ENCODE results near the gene JSRP1.

The JSRP1 gene

DNA sequence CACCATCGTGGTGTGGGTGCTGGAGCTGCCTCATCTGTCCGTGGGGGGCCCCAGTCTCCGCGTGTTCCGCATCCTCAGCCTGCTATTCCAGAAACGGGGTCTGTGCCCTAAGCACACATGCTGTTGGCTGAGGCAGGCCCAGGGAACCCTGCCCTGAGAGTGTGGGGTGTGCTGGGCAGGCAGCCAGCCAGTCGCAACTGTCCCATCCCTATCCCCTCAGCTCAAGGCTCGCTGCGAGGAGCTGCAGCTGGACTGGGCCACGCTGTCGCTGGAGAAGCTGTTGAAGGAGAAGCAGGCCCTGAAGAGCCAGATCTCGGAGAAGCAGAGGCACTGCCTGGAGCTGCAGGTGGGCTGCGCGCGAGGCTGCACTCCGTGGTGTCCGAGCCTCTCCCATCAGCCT is 42.0 kb downstream of the JSRP1 start:
- DNase-seq, result no peak

GRCh38 chr19:2213799-2214198 is 42.4 kb downstream of the JSRP1 start:
- no peak for DNase-seq

- DNase-seq, result no peak
Observed at GRCh38 chr19:2212861-2213711, 43.1 kb downstream of the JSRP1 start.

- no peak for DNase-seq
Observed at GRCh38 chr19:2210987-2211740, 45.1 kb downstream of the JSRP1 start.

- no peak for DNase-seq
Observed at GRCh38 chr19:2210206-2210605, 46.0 kb downstream of the JSRP1 start.

- DNase-seq, result no peak
Observed at GRCh38 chr19:2209408-2209807, 46.8 kb downstream of the JSRP1 start.

GRCh38 chr19:2208975-2209374 is 47.2 kb downstream of the JSRP1 start:
- DNase-seq, result no peak

GRCh38 chr19:2207991-2208860 is 48.0 kb downstream of the JSRP1 start:
- DNase-seq, result no peak

DNA sequence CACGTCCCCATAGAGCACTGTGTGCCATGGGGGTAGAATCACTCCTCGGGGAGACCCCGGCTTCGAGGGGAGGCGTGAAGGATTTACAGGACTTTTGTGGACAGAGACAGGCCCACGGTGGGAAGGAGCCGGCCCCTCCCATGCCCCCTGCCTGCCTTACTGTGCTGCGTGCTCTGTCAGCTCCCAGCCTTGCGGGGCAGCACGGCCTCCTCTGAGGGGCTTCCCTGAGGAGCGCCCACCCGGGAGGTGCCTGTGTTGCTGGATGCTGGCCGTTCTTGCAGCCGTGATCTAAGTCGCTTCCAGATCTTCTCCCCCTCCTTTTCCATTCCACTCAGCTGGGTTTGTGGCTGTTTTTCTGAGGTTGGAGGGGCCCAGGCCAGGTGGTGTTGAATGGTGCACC is 49.2 kb downstream of the JSRP1 start:
- no peak for DNase-seq

- no peak for DNase-seq
Observed at GRCh38 chr19:2202366-2202765, 53.9 kb downstream of the JSRP1 start.

Measured in NCI-H446 (cell line).